GM23338 (cell line): ENCODE results near the gene EVI2B. TPM values are rescaled to one million over a fixed set of nuclear protein-coding genes. Genes with fewer than 3 reads are reported as not detected.

ENCODE experiments used
- ATAC-seq: fragments of 200-7000 bp; cut with Tn5 transposase; 3 replicates; pipeline ENCODE4 v1.9.1; 2020
- DNase-seq: peaks from one replicate; pipeline ENCODE4 v3.0.0-alpha.2; 2015; ENCODE audit warnings: low spot score
- H2AFZ ChIP-seq: fragments of 200-600 bp; sonication (generic); 2 replicates; pipeline ENCODE4 v1.8.0; 2016; ENCODE audit warnings: antibody characterized with exemption, mild to moderate bottlenecking, moderate library complexity
- H3F3A ChIP-seq: fragments of 200-600 bp; sonication (generic); replicated peaks from 2 replicates; pipeline ENCODE4 v1.8.0; 2017; ENCODE audit warnings: antibody characterized with exemption, mixed run types, low read depth
- H3K27ac ChIP-seq: fragments of 200-600 bp; sonication (generic); 2 replicates; pipeline ENCODE4 v1.6.1; 2016; ENCODE audit warnings: low read depth
- H3K27me3 ChIP-seq: fragments of 200-600 bp; sonication (generic); 2 replicates; pipeline ENCODE4 v1.8.0; 2016; ENCODE audit warnings: mild to moderate bottlenecking, mixed run types, moderate library complexity; ENCODE audit not compliant: insufficient read depth
- H3K36me3 ChIP-seq: fragments of 200-600 bp; sonication (generic); 2 replicates; pipeline ENCODE4 v1.8.0; 2016; ENCODE audit warnings: mild to moderate bottlenecking; ENCODE audit not compliant: insufficient read depth
- H3K4me1 ChIP-seq: fragments of 200-600 bp; sonication (generic); 2 replicates; pipeline ENCODE4 v1.8.0; 2016; ENCODE audit warnings: mild to moderate bottlenecking, moderate library complexity; ENCODE audit not compliant: insufficient read depth
- H3K4me2 ChIP-seq: fragments of 200-600 bp; sonication (generic); 2 replicates; pipeline ENCODE4 v1.7.1; 2017; ENCODE audit warnings: mixed run types
- H3K4me3 ChIP-seq: fragments of 200-600 bp; sonication (generic); 2 replicates; pipeline ENCODE4 v1.6.1; 2016; ENCODE audit warnings: mixed run types
- H3K79me2 ChIP-seq: fragments of 200-600 bp; sonication (generic); replicated peaks from 2 replicates; pipeline ENCODE4 v1.8.0; 2017; ENCODE audit warnings: mild to moderate bottlenecking; ENCODE audit not compliant: insufficient read depth
- H3K9me2 ChIP-seq: fragments of 200-600 bp; sonication (generic); 2 replicates; pipeline ENCODE4 v1.8.0; 2017; ENCODE audit not compliant: insufficient read depth
- H4K20me1 ChIP-seq: fragments of 200-600 bp; sonication (generic); replicated peaks from 2 replicates; pipeline ENCODE4 v1.8.0; 2017; ENCODE audit warnings: mild to moderate bottlenecking; ENCODE audit not compliant: insufficient read depth
- H3K27ac Mint-ChIP-seq: 2 replicates; pipeline ENCODE4 v1.8.0; 2020; ENCODE audit warnings: inconsistent platforms, mild to moderate bottlenecking, moderate library complexity, mixed read lengths
- H3K27me3 Mint-ChIP-seq: 3 replicates; pipeline ENCODE4 v1.8.0; 2022; ENCODE audit warnings: low read depth, mild to moderate bottlenecking, moderate library complexity, mixed read lengths, inconsistent platforms; ENCODE audit not compliant: insufficient read depth, poor library complexity
- H3K36me3 Mint-ChIP-seq: 3 replicates; pipeline ENCODE4 v1.8.0; 2021; ENCODE audit warnings: low read depth, mild to moderate bottlenecking, inconsistent platforms, moderate library complexity, mixed read lengths
- H3K4me1 Mint-ChIP-seq: 3 replicates; pipeline ENCODE4 v1.8.0; 2020; ENCODE audit warnings: mild to moderate bottlenecking, inconsistent platforms, mixed read lengths
- H3K4me3 Mint-ChIP-seq: 3 replicates; pipeline ENCODE4 v1.8.0; 2021; ENCODE audit warnings: moderate library complexity, mild to moderate bottlenecking, inconsistent platforms, mixed read lengths
- H3K9me3 Mint-ChIP-seq: 3 replicates; pipeline ENCODE4 v1.8.0; 2020; ENCODE audit warnings: moderate library complexity, mild to moderate bottlenecking, inconsistent platforms, mixed read lengths
- CREB1 ChIP-seq: fragments of 250-450 bp; sonication (Bioruptor Pico); IDR thresholded peaks from 2 replicates; pipeline ENCODE4 v1.5.0; 2020; ENCODE audit warnings: low read depth, mild to moderate bottlenecking, moderate library complexity
- CTCF ChIP-seq, 2 experiments: fragments of 200-600 bp in 1 of 2; sonication (generic) in 1 of 2; conservative IDR thresholded peaks; 2 replicates each; pipeline versions ENCODE4 v1.5.1 to v1.6.1; 2016 to 2017; ENCODE audit warnings: antibody characterized with exemption in 2 of 2, low read depth in 2 of 2, mild to moderate bottlenecking in 2 of 2, moderate library complexity in 1 of 2
- ETS1 ChIP-seq: IDR thresholded peaks from 2 replicates; pipeline ENCODE4 v1.6.1; 2016; ENCODE audit warnings: antibody characterized with exemption
- EZH2 ChIP-seq: fragments of 200-600 bp; sonication (generic); IDR thresholded peaks from one replicate; pipeline ENCODE4 v1.8.0; 2017; ENCODE audit warnings: antibody characterized with exemption, mild to moderate bottlenecking, low read depth; ENCODE audit not compliant: unreplicated experiment
- EZH2phosphoT487 ChIP-seq: fragments of 200-600 bp; sonication (generic); IDR thresholded peaks from one replicate; pipeline ENCODE4 v1.8.1; 2018; ENCODE audit warnings: antibody characterized with exemption; ENCODE audit not compliant: unreplicated experiment
- JUNB ChIP-seq: IDR thresholded peaks from one replicate; pipeline ENCODE4 v1.6.1; 2016; ENCODE audit warnings: antibody characterized with exemption; ENCODE audit not compliant: unreplicated experiment
- NANOG ChIP-seq: IDR thresholded peaks from 2 replicates; pipeline ENCODE4 v1.6.1; 2016; ENCODE audit warnings: antibody characterized with exemption, borderline replicate concordance
- POLR2AphosphoS5 ChIP-seq: IDR thresholded peaks from 2 replicates; pipeline ENCODE4 v1.6.1; 2016; ENCODE audit warnings: antibody characterized with exemption, low read depth
- REST ChIP-seq: IDR thresholded peaks from one replicate; pipeline ENCODE4 v1.6.1; 2018; ENCODE audit warnings: antibody characterized with exemption; ENCODE audit not compliant: unreplicated experiment
- STAT1 ChIP-seq: IDR thresholded peaks from one replicate; pipeline ENCODE4 v1.6.1; 2016; ENCODE audit warnings: antibody characterized with exemption; ENCODE audit not compliant: unreplicated experiment
- ZNF114 ChIP-seq: fragments of 250-450 bp; sonication (Bioruptor Pico); IDR thresholded peaks from 2 replicates; pipeline ENCODE4 v1.5.0; 2020; ENCODE audit warnings: mild to moderate bottlenecking, moderate library complexity
- ZNF331 ChIP-seq: fragments of 250-450 bp; sonication (Bioruptor Pico); IDR thresholded peaks from 2 replicates; pipeline ENCODE4 v1.5.0; 2020; ENCODE audit warnings: low read depth, mild to moderate bottlenecking, moderate library complexity
- ZNF462 ChIP-seq: fragments of 250-450 bp; sonication (Bioruptor Pico); IDR thresholded peaks from 2 replicates; pipeline ENCODE4 v1.5.0; 2020; ENCODE audit warnings: mild to moderate bottlenecking, moderate library complexity
- polyA plus RNA-seq: library from polyadenylated mRNA; unstranded; fragments of >200 nt; fragmentation: Nextera tagmentation; extraction: Ambion mirVana; gene quantifications from 2 replicates; pipeline ENCODE4 v1.2.1, GENCODE V29; 2016
- total RNA-seq: library from RNA; depleted of rRNA; stranded (reverse); fragments of >200 nt; shearing (Covaris generic); gene quantifications from 2 replicates; pipeline ENCODE4 v1.2.3, GENCODE V29; 2014

The EVI2B gene
- total and polyA plus RNA-seq, 2 experiments from 2014 or later, result 0.18 TPM; not detected in 1

GRCh38 chr17:31308372-31309334 is 5.2 kb downstream of the EVI2B start:
- no peaks in the 10 kb centered on the region for H3K27me3 Mint-ChIP-seq
- Histone ChIP-seq H3K4me2 (no peak overlapping the region), H3K79me2 (no peaks in the 10 kb centered on the region), H4K20me1 (no peaks in the 10 kb centered on the region; the same call in 1 of the 2 replicates), H3K36me3 (no peaks in the 10 kb centered on the region), H3K4me1 (peaks cover 5% of the 10 kb centered on the region; the same call in 1 of the 2 replicates), H3K9me2 (peaks cover 7% of the 10 kb centered on the region; the same call in 1 of the 2 replicates), H2AFZ (no peak overlapping the region), H3K27me3 (no peaks in the 10 kb centered on the region), H3F3A (no peaks in the 10 kb centered on the region), H3K4me3 (no peak overlapping the region), H3K27ac (no peak overlapping the region)
- DNase-seq (no peak), ATAC-seq (no peak)
- no peak overlapping the region; the same call in 1 of the 2 replicates for H3K27ac Mint-ChIP-seq
- H3K9me3 Mint-ChIP-seq, result no peaks in the 10 kb centered on the region
- no peak for TF ChIP-seq NANOG
- no peak for TF ChIP-seq EZH2phosphoT487
- TF ChIP-seq CTCF (conservative IDR thresholded peaks at IDR 0.05; ENCODE audit: low read depth in 2 of 2), result no peak
- no peak for TF ChIP-seq ZNF114 (CRISPR knock-in tag)
- TF ChIP-seq ZNF331, result no peak
- no peak for TF ChIP-seq EZH2
- TF ChIP-seq POLR2AphosphoS5, result no peak
- no peak for TF ChIP-seq REST
- no peak for TF ChIP-seq CREB1 (CRISPR knock-in tag)
- TF ChIP-seq ETS1, result no peak
- no peak for TF ChIP-seq JUNB
- no peak for TF ChIP-seq ZNF462 (CRISPR knock-in tag)
- TF ChIP-seq STAT1, result no peak
- H3K36me3 Mint-ChIP-seq, result no peaks in the 10 kb centered on the region
- peaks cover 9% of the 10 kb centered on the region for H3K4me1 Mint-ChIP-seq
- no peak overlapping the region for H3K4me3 Mint-ChIP-seq
